ENCODE data around the gene EIF3A.

EIF3A gene

DNA sequence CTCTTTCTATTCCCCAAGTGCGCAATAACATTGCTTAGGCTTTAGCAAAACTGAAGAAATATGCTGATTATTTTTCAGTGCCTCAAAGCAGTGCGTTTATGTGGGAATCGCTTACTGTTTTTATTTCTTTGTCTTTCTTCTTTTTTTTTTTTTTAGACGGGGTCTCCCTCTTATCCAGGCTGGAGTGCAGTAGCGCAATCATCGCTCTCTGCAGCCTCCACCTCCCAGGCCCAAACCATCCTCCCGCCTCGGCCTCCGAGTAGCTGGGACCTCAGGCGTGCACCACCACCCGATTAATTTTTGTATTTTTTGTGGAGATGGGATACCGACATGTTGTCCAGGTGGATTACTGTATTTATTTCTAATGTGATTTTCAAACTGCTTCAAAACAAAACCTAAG, 24.5 kb upstream of the EIF3A start:
- TF ChIP-seq, protein P1, sequence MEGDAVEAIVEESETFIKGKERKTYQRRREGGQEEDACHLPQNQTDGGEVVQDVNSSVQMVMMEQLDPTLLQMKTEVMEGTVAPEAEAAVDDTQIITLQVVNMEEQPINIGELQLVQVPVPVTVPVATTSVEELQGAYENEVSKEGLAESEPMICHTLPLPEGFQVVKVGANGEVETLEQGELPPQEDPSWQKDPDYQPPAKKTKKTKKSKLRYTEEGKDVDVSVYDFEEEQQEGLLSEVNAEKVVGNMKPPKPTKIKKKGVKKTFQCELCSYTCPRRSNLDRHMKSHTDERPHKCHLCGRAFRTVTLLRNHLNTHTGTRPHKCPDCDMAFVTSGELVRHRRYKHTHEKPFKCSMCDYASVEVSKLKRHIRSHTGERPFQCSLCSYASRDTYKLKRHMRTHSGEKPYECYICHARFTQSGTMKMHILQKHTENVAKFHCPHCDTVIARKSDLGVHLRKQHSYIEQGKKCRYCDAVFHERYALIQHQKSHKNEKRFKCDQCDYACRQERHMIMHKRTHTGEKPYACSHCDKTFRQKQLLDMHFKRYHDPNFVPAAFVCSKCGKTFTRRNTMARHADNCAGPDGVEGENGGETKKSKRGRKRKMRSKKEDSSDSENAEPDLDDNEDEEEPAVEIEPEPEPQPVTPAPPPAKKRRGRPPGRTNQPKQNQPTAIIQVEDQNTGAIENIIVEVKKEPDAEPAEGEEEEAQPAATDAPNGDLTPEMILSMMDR (IDR thresholded peaks at IDR 0.05; ENCODE audit: low read depth, low read length, missing control alignments) = no peak
- no peak for DNase-seq (ENCODE audit: low read depth)
- H3K4me3 ChIP-seq (ENCODE audit: low read depth, low read length) = peak overlapping the region; percentile 71
- in situ Hi-C loops (cut with HindIII; ENCODE audit: low sequenced_read_pairs) = no loop called here

DNA sequence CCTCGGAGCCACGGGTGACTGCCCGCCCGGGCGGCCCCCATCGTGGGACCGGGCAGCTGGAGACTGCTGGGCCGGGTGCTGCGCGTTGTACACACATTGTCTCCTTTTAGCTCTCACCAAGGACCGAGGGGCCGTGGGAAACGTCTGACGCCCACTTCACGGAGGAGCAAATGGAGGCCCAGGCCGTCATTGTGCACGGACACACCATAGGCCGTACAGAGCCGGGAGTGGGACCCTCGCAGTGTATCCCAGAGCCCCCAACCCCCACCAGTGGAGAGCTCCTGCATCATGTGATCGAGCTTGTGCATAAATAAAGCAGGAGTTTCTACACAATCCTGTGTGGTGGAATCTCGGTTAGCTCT, 24.0 kb upstream of the EIF3A start:
- peak overlapping the region; percentile 71 for H3K4me3 ChIP-seq (ENCODE audit: low read depth, low read length)
- in situ Hi-C loops (cut with HindIII; ENCODE audit: low sequenced_read_pairs) = no loop called here
- TF ChIP-seq, protein P1 (IDR thresholded peaks at IDR 0.05; ENCODE audit: low read depth, low read length, missing control alignments) = no peak
- DNase-seq (ENCODE audit: low read depth) = no peak

DNA sequence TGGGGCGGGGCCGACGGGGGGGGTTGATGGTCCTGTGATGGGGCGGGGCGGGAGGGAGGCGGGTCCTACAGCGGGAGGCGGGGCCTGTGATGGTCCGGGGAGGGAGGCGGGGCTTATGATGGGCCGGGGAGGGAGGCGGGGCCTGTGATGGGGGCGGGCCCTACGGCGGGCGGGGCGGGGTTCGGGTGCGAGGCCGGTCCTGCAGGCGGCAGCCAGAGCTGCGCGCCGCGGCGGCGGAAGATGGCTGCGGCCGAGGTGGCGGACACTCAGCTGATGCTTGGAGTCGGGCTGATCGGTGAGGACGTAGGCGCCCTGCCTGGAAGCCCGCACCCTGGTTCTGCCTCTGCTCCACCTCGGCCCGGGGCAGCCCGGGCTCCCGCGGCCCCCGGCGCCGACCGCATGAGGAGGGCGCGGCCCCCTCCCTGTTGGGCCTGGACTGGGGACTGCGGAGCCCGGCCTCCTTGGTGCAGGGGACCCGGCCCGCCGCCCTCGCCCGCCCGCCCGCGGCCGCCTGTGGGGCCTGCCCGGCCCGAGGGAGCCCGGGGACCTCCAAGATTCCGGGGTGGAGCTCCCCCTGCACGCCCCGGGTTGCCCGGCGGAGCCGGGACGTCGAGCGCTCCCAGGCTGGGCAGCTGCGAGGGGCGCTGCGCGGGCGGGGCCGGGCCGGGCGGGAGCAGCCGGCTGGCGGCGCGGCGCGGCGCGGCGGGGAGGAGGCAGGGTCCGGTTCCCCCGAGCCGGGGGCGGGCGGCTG, 23.5 kb upstream of the EIF3A start, which contains the start of gene DENND10:
Gene DENND10 (plus strand): TSS at position 211 of the 751 bp plus-strand sequence. CDS start 30 bp downstream, at position 241.
- DNase-seq (ENCODE audit: low read depth) = peak; percentile 47
- in situ Hi-C loops (cut with HindIII; ENCODE audit: low sequenced_read_pairs) = no loop called here
- TF ChIP-seq, protein P1 (IDR thresholded peaks at IDR 0.05; ENCODE audit: low read depth, low read length, missing control alignments) = no peak
- H3K4me3 ChIP-seq (ENCODE audit: low read depth, low read length) = peak within 1 kb of the TSS; percentile 71

DNA sequence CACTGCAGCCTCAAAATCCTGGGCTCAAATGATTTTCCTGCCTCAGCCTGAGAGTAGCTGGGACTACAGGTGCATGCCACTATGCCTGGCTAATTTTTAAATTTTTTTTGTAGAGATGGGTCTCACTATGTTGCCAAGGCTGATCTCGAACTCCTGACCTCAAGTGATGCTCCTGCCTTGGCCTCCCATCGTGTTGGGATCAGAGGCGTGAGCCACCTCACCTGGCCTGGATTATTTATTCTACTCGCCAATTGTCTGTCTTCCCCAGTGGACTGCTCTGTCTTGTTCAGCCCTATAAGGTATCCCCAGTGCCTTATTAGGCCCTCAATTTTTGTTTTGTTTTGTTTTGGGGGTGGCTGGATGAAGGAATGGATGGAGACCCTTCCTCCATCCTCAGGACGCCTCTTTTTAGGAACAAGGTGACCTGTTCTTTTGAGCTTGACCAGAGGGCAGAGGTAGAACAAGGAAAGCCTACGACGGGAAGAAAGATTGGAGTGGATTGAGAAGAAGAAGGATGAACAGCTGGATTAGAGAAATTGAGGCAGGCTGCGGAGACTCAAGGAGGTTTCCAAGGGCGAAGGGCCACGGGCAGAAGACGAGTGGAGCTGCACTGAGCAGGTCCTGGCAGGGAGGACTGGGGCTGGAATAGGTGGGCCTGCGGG, 22.8 kb upstream of the EIF3A start:
- no peak for DNase-seq (ENCODE audit: low read depth)
- TF ChIP-seq, protein P1 (IDR thresholded peaks at IDR 0.05; ENCODE audit: low read depth, low read length, missing control alignments) = no peak
- no peak overlapping the region for H3K4me3 ChIP-seq (ENCODE audit: low read depth, low read length)
- in situ Hi-C loops (cut with HindIII; ENCODE audit: low sequenced_read_pairs) = no loop called here

DNA sequence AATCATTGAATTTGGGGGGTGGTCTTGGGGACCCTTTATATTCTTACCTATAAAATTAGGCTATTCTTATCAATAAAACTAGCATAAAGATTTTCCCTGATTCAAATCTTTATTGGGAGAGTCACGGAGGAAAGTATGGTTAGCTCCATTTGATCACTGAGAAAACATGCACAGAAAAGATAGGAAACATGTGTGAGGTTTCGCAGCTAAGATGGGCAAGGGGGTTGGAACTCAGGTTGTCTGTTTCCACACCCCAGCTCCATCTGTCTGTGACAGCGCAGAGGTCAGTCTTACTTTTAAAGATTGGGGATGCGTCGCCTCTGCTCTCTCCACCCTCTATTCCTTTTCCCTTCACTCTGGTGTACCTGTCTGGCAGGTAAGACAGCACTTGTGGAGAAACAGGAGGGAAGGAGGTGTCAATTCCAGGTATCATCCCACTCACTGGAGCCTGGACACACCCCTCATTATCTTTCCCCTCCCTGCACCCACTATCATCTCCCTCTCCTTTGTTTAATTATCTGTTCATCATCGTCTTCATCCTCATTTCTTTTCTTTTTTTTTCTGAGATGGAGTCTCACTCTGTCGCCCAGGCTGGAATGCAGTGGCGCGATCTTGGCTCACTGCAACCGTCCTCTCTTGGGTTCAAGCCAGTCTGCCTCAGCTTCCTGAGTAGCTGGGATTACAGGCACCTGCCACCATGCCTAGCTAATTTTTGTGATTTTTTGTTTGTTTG, 20.9 kb upstream of the EIF3A start:
- H3K4me3 ChIP-seq (ENCODE audit: low read depth, low read length) = no peak overlapping the region
- TF ChIP-seq, protein P1 (IDR thresholded peaks at IDR 0.05; ENCODE audit: low read depth, low read length, missing control alignments) = no peak
- in situ Hi-C loops (cut with HindIII; ENCODE audit: low sequenced_read_pairs) = no loop called here
- no peak for DNase-seq (ENCODE audit: low read depth)

DNA sequence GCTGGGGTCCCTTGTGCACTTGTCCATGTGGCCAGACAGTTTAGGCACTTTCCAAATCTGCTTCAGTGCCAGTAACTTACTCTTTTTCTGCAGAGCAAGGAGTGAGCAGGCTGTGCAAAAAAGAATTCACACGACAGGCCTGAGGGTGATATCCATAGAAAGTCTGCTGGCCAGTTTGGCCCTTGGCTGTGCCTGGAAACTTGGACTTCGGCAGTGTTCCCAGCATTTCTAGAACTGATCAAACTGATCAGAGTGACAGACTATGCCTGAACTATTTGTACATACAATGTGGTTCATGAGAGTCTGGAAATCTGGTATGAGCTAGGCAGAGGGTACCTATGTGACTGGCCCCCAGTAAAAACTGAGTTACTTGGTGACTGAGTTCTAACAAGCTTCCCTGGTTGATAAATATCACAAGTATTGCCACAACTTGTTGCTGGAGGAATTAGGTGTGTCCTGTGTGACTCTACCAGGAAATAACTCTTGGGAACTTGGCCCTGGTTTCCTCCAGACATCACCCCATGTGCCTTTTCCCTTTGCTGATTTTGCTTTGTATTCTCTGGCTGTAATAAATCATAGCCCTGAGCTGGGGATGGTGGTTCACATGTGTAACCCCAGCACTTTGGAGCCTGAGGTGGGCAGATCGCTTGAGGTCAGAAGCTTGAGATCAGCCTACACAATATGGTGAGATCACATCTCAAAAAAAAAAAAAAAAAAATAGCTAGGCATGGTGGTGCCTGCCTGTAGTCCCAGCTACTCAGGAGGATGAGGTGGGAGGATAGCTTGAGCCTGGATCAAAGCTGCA, 20.0 kb upstream of the EIF3A start:
- no peak overlapping the region for H3K4me3 ChIP-seq (ENCODE audit: low read depth, low read length)
- no peak for DNase-seq (ENCODE audit: low read depth)
- in situ Hi-C loops (cut with HindIII; ENCODE audit: low sequenced_read_pairs) = no loop called here
- TF ChIP-seq, protein P1 (IDR thresholded peaks at IDR 0.05; ENCODE audit: low read depth, low read length, missing control alignments) = no peak

Data from astrocyte of the cerebellum (primary cell).